PC-3 (cell line): ENCODE data around the gene ZNF407. TPM values are rescaled to one million over a fixed set of nuclear protein-coding genes. Genes with fewer than 3 reads are reported as not detected.
"Not testable (repeated sequence)": the region's sequence is repeated elsewhere in the genome, so short reads cannot be mapped to it uniquely, and the experiment has no call there.

Experiments
- ATAC-seq: fragments of 200-7000 bp; cut with Tn5 transposase; 2 replicates; pipeline ENCODE4 v1.9.1; 2020; ENCODE audit warnings: mild to moderate bottlenecking, moderate library complexity
- BruUV-seq: library from RNA; stranded (reverse); fragments of 400-500 nt; replicated peaks from 2 replicates; lab custom pipeline; 2021; lab: Mats Ljungman, UMichigan
- CTCF ChIA-PET: fragments of 300-600 bp; sonication (Branson Sonifier 250); formaldehyde crosslinking; loops from one replicate; lab custom pipeline; 2022; ENCODE audit warnings: antibody characterized with exemption; lab: Charles Lee
- POLR2A ChIA-PET: fragments of 300-600 bp; sonication (Branson Sonifier 250); formaldehyde crosslinking; loops from one replicate; lab custom pipeline; 2022; ENCODE audit warnings: antibody characterized with exemption; ENCODE audit not compliant: unreplicated experiment; lab: Charles Lee
- DNase-seq: peaks from one replicate; pipeline ENCODE4 v3.0.0-alpha.2; 2015
- H2AFZ ChIP-seq: fragments of 300-600 bp; sonication (generic); 2 replicates; pipeline ENCODE4 v1.6.0; 2016; ENCODE audit warnings: antibody characterized with exemption, low read length
- H3F3A ChIP-seq: fragments of 300-600 bp; sonication (generic); one replicate; pipeline ENCODE4 v1.6.0; 2017; ENCODE audit warnings: antibody characterized with exemption, low read length, control low read depth, mild to moderate bottlenecking; ENCODE audit not compliant: unreplicated experiment
- H3K27ac ChIP-seq: fragments of 300-600 bp; sonication (generic); 2 replicates; pipeline ENCODE4 v1.5.1; 2016; ENCODE audit warnings: mild to moderate bottlenecking, low read length
- H3K27me3 ChIP-seq: fragments of 300-600 bp; sonication (generic); 2 replicates; pipeline ENCODE4 v1.6.1; 2016; ENCODE audit warnings: low read length, mixed read lengths
- H3K36me3 ChIP-seq: fragments of 300-600 bp; sonication (generic); 2 replicates; pipeline ENCODE4 v1.6.1; 2016; ENCODE audit warnings: low read depth, mixed run types, low read length, mixed read lengths
- H3K4me1 ChIP-seq: fragments of 300-600 bp; sonication (generic); 2 replicates; pipeline ENCODE4 v1.5.1; 2016; ENCODE audit warnings: low read length; ENCODE audit not compliant: insufficient read depth
- H3K4me2 ChIP-seq: fragments of 300-600 bp; sonication (generic); 2 replicates; pipeline ENCODE4 v1.6.0; 2016; ENCODE audit warnings: low read length
- H3K4me3 ChIP-seq: fragments of 300-600 bp; sonication (generic); 2 replicates; pipeline ENCODE4 v1.5.1; 2016; ENCODE audit warnings: mild to moderate bottlenecking, low read length, mixed read lengths
- H3K79me2 ChIP-seq: fragments of 300-600 bp; sonication (generic); 2 replicates; pipeline ENCODE4 v1.6.1; 2017; ENCODE audit warnings: low read length, mixed read lengths
- H3K9ac ChIP-seq: fragments of 300-600 bp; sonication (generic); 2 replicates; pipeline ENCODE4 v1.6.0; 2016; ENCODE audit warnings: mild to moderate bottlenecking, low read length
- H3K9me2 ChIP-seq: fragments of 300-600 bp; sonication (generic); replicated peaks from 2 replicates; pipeline ENCODE4 v1.6.1; 2016; ENCODE audit warnings: mixed run types, low read length, mixed read lengths
- H3K9me3 ChIP-seq: fragments of 300-600 bp; sonication (generic); 2 replicates; pipeline ENCODE4 v1.6.1; 2016; ENCODE audit warnings: low read length, mixed read lengths
- H4K20me1 ChIP-seq: fragments of 300-600 bp; sonication (generic); 2 replicates; pipeline ENCODE4 v1.6.1; 2016; ENCODE audit warnings: low read length, mixed read lengths
- EZH2 ChIP-seq: fragments of 300-600 bp; sonication (generic); IDR thresholded peaks from one replicate; pipeline ENCODE4 v1.6.1; 2017; ENCODE audit warnings: antibody characterized with exemption, mild to moderate bottlenecking, low read length; ENCODE audit not compliant: unreplicated experiment
- EZH2phosphoT487 ChIP-seq: fragments of 300-600 bp; sonication (generic); IDR thresholded peaks from 2 replicates; pipeline ENCODE4 v1.6.1; 2018; ENCODE audit warnings: mild to moderate bottlenecking, antibody characterized with exemption, low read length, borderline replicate concordance
- intact Hi-C: fragments of 100-400 bp; cut with micrococcal nuclease; formaldehyde crosslinking; loops from 2 replicates; pipeline ENCODE4 v1.9.0; 2023
- total RNA-seq: library from RNA; depleted of rRNA; stranded (reverse); fragments of >200 nt; gene quantifications from 2 replicates; pipeline ENCODE4 v1.2.3, GENCODE V29; 2014
- TF ChIP-seq, protein P1 (sequence below): fragments of 300-600 bp; sonication (generic); conservative IDR thresholded peaks from 2 replicates; pipeline ENCODE4 v1.5.1; 2017; ENCODE audit warnings: antibody characterized with exemption, low read depth, mild to moderate bottlenecking, low read length

The ZNF407 gene
- total RNA-seq, 1 experiment from 2014 or later: 9.3 TPM

DNA sequence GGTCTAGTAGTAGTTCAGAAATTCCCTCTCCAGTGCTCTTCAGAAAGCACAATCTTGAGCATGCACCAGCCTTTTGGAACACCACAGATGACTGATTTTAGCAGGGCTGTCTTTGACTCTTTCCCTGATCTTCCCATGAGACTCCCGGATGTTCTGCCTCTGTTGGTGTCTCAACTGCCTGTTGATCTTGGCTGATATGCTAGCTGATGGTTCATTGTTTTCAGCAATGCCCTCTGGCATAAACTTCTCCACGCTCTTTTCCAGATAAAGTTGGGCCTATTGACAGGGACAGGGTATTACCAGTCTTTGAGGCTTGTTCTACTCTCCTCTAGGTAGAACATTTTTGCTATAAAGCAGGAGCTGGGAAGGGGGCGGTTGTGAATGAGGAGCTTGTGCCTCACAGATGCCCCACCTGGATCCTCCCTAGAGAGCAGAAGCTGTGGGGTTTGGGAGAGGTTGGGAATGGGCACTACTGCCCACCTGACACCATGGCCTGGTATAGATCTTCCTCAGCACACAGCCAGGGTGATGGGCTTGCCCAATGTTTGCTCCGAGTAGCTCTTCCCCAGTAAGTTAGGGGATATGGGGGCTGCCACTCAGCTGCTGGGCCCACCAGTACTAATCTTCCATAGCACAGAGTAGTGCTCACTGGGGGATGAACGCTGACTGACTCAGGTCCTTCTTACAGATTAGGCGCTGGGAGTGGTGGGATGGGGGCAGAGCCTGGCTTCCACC, 500.0 kb downstream of the ZNF407 start:
- DNase-seq (no peak), ATAC-seq (no peak)
- Histone ChIP-seq H4K20me1 (no peaks in the 10 kb centered on the region), H3K79me2 (no peaks in the 10 kb centered on the region), H3K27me3 (no peaks in the 10 kb centered on the region), H3K9ac (no peak overlapping the region), H2AFZ (no peak overlapping the region), H3K4me1 (no peaks in the 10 kb centered on the region), H3F3A (no peaks in the 10 kb centered on the region), H3K4me2 (no peak overlapping the region), H3K27ac (no peak overlapping the region), H3K36me3 (no peaks in the 10 kb centered on the region), H3K9me2 (no peaks in the 10 kb centered on the region), H3K4me3 (no peak overlapping the region), H3K9me3 (no peaks in the 10 kb centered on the region)
- intact Hi-C loops: no loop called here
- no peak for TF ChIP-seq EZH2
- ChIA-PET POLR2A (no interaction called here), CTCF (no interaction called here)
- no TSS peak for BruUV-seq

DNA sequence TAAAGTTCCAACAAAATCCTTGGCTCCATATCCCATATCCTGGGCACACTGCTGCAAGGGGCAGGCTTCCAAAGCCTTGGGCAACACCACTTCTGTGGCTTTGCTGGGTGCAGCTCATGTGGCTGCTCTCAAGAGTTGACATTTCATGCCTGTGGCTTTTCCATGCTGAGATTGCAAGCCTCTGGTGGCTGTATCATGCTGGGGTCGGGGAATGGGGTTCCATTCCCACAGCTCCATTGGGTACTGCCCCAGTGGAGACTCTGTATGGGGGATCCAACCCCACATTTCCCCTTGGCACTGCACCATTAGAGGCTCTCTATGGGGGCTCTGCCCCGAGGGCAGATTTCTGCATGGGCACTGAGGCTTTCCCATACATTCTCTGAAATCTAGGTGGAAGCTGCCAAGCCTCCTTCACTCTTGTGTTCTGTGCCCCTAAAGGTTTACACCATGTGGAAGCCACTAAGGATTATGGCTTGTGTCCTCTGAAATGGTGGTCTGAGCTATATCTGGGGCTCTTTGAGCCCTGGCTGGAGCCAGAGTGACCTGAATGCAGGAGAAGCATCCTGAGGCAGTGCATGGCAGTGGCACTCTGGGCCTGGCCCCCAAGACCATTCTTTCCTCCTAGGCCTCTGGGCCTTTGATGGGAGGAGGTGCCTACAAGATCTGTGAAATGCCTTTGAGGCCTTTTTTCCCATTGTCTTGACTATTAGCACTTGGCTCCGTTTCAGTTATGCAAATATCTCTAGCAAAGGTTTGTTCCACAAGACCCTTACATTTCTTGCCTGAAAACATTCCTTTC, 503.4 kb downstream of the ZNF407 start:
- no peak overlapping the region for H3K4me2 ChIP-seq
- no peak overlapping the region for H3K4me3 ChIP-seq
- H3F3A ChIP-seq: no peaks in the 10 kb centered on the region
- 0 out of 2 replicates have a peak, but pooled peaks cover 5% of the 10 kb centered on the region for H3K27me3 ChIP-seq
- H3K27ac ChIP-seq: no peak overlapping the region
- ATAC-seq (no peak), DNase-seq (no peak)
- ChIA-PET CTCF (no interaction called here), POLR2A (no interaction called here)
- H3K79me2 ChIP-seq: no peaks in the 10 kb centered on the region
- H3K4me1 ChIP-seq: no peaks in the 10 kb centered on the region
- intact Hi-C loops: no loop called here
- no peaks in the 10 kb centered on the region for H3K36me3 ChIP-seq
- TF ChIP-seq EZH2 (no peak), EZH2phosphoT487 (no peak)
- TF ChIP-seq, protein P1, sequence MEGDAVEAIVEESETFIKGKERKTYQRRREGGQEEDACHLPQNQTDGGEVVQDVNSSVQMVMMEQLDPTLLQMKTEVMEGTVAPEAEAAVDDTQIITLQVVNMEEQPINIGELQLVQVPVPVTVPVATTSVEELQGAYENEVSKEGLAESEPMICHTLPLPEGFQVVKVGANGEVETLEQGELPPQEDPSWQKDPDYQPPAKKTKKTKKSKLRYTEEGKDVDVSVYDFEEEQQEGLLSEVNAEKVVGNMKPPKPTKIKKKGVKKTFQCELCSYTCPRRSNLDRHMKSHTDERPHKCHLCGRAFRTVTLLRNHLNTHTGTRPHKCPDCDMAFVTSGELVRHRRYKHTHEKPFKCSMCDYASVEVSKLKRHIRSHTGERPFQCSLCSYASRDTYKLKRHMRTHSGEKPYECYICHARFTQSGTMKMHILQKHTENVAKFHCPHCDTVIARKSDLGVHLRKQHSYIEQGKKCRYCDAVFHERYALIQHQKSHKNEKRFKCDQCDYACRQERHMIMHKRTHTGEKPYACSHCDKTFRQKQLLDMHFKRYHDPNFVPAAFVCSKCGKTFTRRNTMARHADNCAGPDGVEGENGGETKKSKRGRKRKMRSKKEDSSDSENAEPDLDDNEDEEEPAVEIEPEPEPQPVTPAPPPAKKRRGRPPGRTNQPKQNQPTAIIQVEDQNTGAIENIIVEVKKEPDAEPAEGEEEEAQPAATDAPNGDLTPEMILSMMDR: no peak
- no peaks in the 10 kb centered on the region for H4K20me1 ChIP-seq
- H3K9ac ChIP-seq: no peak overlapping the region
- no peaks in the 10 kb centered on the region for H3K9me2 ChIP-seq
- no peaks in the 10 kb centered on the region for H3K9me3 ChIP-seq
- no TSS peak for BruUV-seq
- H2AFZ ChIP-seq: no peak overlapping the region

DNA sequence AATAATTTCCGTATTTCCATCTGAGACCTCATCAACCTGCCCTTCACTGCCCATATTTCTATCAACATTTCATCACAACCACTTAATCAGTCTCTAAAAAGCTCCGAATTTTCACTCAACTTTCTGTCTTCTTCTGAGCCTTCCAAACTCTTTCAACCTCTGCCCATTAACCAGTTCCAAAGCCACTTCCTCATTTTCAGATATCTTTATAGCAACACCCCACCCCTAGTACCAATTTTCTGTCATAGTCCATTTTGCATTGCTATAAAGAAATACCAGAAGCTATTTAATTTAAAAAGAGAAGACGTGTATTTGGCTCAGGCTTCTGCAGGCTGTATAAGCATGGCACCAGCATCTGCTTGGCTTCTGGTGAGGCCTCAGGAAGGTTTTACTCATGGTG, 504.2 kb downstream of the ZNF407 start:
- CTCF ChIA-PET: no interaction called here
- Histone ChIP-seq H3K4me2 (no peak overlapping the region), H3K9me2 (no peaks in the 10 kb centered on the region), H3K4me3 (no peak overlapping the region), H3K27me3 (peaks cover 7% of the 10 kb centered on the region; the same call in 1 of the 2 replicates), H3K4me1 (no peaks in the 10 kb centered on the region), H3F3A (no peaks in the 10 kb centered on the region), H4K20me1 (no peaks in the 10 kb centered on the region), H3K9me3 (no peaks in the 10 kb centered on the region), H2AFZ (no peak overlapping the region), H3K27ac (no peak overlapping the region), H3K36me3 (no peaks in the 10 kb centered on the region), H3K79me2 (no peaks in the 10 kb centered on the region), H3K9ac (no peak overlapping the region)
- no TSS peak for BruUV-seq
- TF ChIP-seq EZH2phosphoT487 (no peak), EZH2 (no peak)
- TF ChIP-seq, protein P1: no peak
- no peak for DNase-seq
- intact Hi-C loops: no loop called here
- POLR2A ChIA-PET: no interaction called here
- ATAC-seq: no peak

DNA sequence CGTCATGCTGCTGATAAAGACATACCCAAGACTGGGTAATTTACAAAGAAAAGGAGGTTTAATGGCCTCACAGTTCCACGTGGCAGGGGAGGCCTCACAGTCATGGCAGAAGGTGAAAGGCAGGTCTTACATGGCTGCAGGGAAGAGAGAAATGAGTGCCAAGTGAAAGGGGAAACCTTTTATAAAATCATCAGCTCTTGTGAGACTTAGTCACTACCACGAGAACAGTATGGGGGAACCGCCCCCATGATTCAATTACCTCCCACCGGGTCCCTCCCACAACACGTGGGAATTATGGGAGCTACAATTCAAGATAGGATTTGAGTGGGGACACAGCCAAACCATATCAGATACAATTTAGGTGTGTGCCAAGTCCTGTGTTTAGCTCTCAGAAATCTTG, 506.4 kb downstream of the ZNF407 start:
- H3K9ac ChIP-seq, H4K20me1 ChIP-seq, CTCF ChIA-PET, H3K9me2 ChIP-seq, H3F3A ChIP-seq, H3K4me2 ChIP-seq, H3K9me3 ChIP-seq, H2AFZ ChIP-seq, intact Hi-C loops, ATAC-seq, H3K4me1 ChIP-seq, H3K36me3 ChIP-seq, H3K79me2 ChIP-seq, POLR2A ChIA-PET, DNase-seq, H3K4me3 ChIP-seq, BruUV-seq, H3K27ac ChIP-seq: not testable (repeated sequence)
- peaks cover 17% of the 10 kb centered on the region; the same call in 1 of the 2 replicates for H3K27me3 ChIP-seq
